ENCODE measurements around the gene DTYMK. TPM values are rescaled to one million over a fixed set of nuclear protein-coding genes. Genes with fewer than 3 reads are reported as not detected.

The DTYMK gene
- total RNA-seq, 1 donor from 2014 or later = 102 TPM

DNA sequence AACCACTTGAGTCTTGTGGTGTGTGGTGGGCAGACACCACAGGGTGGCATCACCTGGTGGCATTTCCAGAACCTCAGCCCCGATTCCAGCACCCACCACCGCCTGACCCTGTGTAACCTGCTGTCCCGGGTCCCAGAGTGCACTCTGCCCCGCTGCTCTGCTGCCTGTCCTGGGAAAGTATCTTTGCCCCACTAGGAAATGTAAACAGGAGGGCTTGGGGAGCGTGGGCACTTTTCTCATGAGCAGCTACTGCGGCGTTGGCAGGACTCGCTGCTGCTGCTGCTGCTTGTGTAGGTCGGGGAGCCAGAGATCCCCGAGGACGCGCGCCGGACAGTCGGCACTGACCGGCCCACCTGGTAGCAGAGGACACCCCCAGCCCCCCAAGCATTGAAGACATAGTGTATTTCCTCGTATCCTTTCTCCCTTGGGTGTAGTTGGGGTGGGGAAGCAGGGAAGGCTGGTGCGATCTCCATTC is 13.4 kb downstream of the DTYMK start:
- no peak for DNase-seq (ENCODE audit: low read depth)
- TF ChIP-seq CTCF (conservative IDR thresholded peaks at IDR 0.05; ENCODE audit: low read depth, low read length) = no peak
- H3K4me3 ChIP-seq (ENCODE audit: low read depth, low read length) = no peak overlapping the region

GRCh38 chr2:241672243-241673188 is 14.1 kb downstream of the DTYMK start:
- TF ChIP-seq CTCF (conservative IDR thresholded peaks at IDR 0.05; ENCODE audit: low read depth, low read length) = no peak
- DNase-seq (ENCODE audit: low read depth) = no peak
- no peak overlapping the region for H3K4me3 ChIP-seq (ENCODE audit: low read depth, low read length)

GRCh38 chr2:241671457-241672240 is 15.0 kb downstream of the DTYMK start:
- no peak overlapping the region for H3K4me3 ChIP-seq (ENCODE audit: low read depth, low read length)
- no peak for TF ChIP-seq CTCF (conservative IDR thresholded peaks at IDR 0.05; ENCODE audit: low read depth, low read length)
- no peak for DNase-seq (ENCODE audit: low read depth)

- H3K4me3 ChIP-seq (ENCODE audit: low read depth, low read length) = no peak overlapping the region
- no peak for DNase-seq (ENCODE audit: low read depth)
- TF ChIP-seq CTCF (conservative IDR thresholded peaks at IDR 0.05; ENCODE audit: low read depth, low read length) = no peak
Measured at GRCh38 chr2:241670333-241671110, 16.1 kb downstream of the DTYMK start.

- no peak for DNase-seq (ENCODE audit: low read depth)
- no peak for TF ChIP-seq CTCF (conservative IDR thresholded peaks at IDR 0.05; ENCODE audit: low read depth, low read length)
- no peak overlapping the region for H3K4me3 ChIP-seq (ENCODE audit: low read depth, low read length)
Measured at GRCh38 chr2:241668839-241669238, 17.8 kb downstream of the DTYMK start.

DNA sequence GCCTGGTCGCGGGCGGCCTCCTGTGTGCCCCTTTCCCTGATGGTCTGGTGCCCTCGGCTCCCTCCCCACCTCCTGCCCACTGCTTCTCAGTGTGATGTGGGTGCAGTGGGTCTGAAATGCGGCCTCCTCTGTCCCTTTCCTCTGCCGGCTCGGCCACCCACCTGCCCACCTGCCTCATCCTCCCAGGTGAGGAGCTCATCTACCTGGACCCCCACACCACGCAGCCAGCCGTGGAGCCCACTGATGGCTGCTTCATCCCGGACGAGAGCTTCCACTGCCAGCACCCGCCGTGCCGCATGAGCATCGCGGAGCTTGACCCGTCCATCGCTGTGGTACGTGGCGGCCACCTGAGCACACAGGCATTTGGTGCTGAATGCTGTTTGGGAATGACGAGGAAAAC is 18.3 kb downstream of the DTYMK start:
- no peak for TF ChIP-seq CTCF (conservative IDR thresholded peaks at IDR 0.05; ENCODE audit: low read depth, low read length)
- H3K4me3 ChIP-seq (ENCODE audit: low read depth, low read length) = no peak overlapping the region
- no peak for DNase-seq (ENCODE audit: low read depth)

All from epithelial cell of proximal tubule (primary cell).